K562 (cell line): ENCODE data around the gene IFNA16. TPM values are rescaled to one million over a fixed set of nuclear protein-coding genes. Genes with fewer than 3 reads are reported as not detected.
"Not testable (repeated sequence)": the region's sequence is repeated elsewhere in the genome, so short reads cannot be mapped to it uniquely, and the experiment has no call there.

Experiments
- ATAC-seq: fragments of 200-7000 bp; cut with Tn5 transposase; 3 replicates; pipeline ENCODE4 v1.9.1; 2020; ENCODE audit warnings: moderate library complexity
- BruUV-seq: library from RNA; stranded (reverse); fragments of 400-500 nt; replicated peaks from 2 replicates; lab custom pipeline; 2021; lab: Mats Ljungman, UMichigan
- CTCF ChIA-PET: fragments of 300-600 bp; formaldehyde crosslinking; extraction: SDS; loops from one replicate; lab custom pipeline; 2021; ENCODE audit warnings: low intra/inter-chr PET ratio; lab: Yijun Ruan, JAX
- POLR2A ChIA-PET: fragments of 300-600, 350-650 bp; sonication (Branson Sonifier 250); formaldehyde crosslinking; extraction: SDS; loops from one replicate; lab custom pipeline; 2021; ENCODE audit warnings: antibody characterized with exemption, inconsistent platforms; lab: Yijun Ruan, JAX
- DNase-seq, 4 experiments: peaks; one replicate each; pipeline versions ENCODE4 v3.0.0 to v3.0.0-alpha.2; 2011 to 2018; ENCODE audit warnings: low spot score in 3 of 4, mixed read lengths in 3 of 4; ENCODE audit errors: extremely low read depth in 1 of 4
- FAIRE-seq: peaks from 2 replicates; lab custom pipeline; 2011; peaks lifted over from hg19 to GRCh38; lab: Jason Lieb, UNC
- H2AFZ ChIP-seq: 2 replicates; pipeline ENCODE4 v1.6.0; 2011; ENCODE audit warnings: low read depth, low read length, control low read depth, inconsistent platforms
- H3K27ac ChIP-seq: fragments of 200-600 bp; 3 replicates; pipeline ENCODE4 v1.8.0; 2011; ENCODE audit warnings: low read depth, mild to moderate bottlenecking, control low read depth, inconsistent platforms, low read length, moderate library complexity, mixed read lengths; ENCODE audit errors: extremely low read depth
- H3K27me3 ChIP-seq, 2 experiments: fragments of 300-600 bp in 1 of 2; 2 replicates in 1 of 2; 3 replicates in 1 of 2; pipeline versions ENCODE4 v1.6.0 to v1.8.0; 2011; ENCODE audit warnings: inconsistent platforms in 2 of 2, low read length in 2 of 2, mild to moderate bottlenecking in 1 of 2, mixed read lengths in 1 of 2, moderate library complexity in 1 of 2; ENCODE audit not compliant: control insufficient read depth in 2 of 2, insufficient read depth in 2 of 2
- H3K36me3 ChIP-seq: fragments of 300-600 bp; 3 replicates; pipeline ENCODE4 v1.8.0; 2011; ENCODE audit warnings: mild to moderate bottlenecking, low read length, inconsistent platforms; ENCODE audit not compliant: control insufficient read depth, insufficient read depth
- H3K4me1 ChIP-seq, 2 experiments: fragments of 200-600 bp in 1 of 2; replicated peaks in 1 of 2; 2 replicates in 1 of 2; 3 replicates in 1 of 2; pipeline versions ENCODE4 v1.5.1 to v1.8.0; 2011; ENCODE audit warnings: inconsistent platforms in 2 of 2, low read length in 2 of 2, mild to moderate bottlenecking in 1 of 2, mixed read lengths in 1 of 2, moderate library complexity in 1 of 2; ENCODE audit not compliant: control insufficient read depth in 2 of 2, insufficient read depth in 2 of 2
- H3K4me2 ChIP-seq: 2 replicates; pipeline ENCODE4 v1.6.1; 2011; ENCODE audit warnings: low read length, control low read depth, inconsistent platforms, mixed read lengths; ENCODE audit not compliant: insufficient read depth
- H3K4me3 ChIP-seq: fragments of 200-600 bp; sonication (generic), shearing (Covaris generic); 2 replicates; pipeline ENCODE4 v1.5.1; 2016; ENCODE audit warnings: control low read depth, inconsistent platforms
- H3K79me2 ChIP-seq: fragments of 200-600 bp; 3 replicates; pipeline ENCODE4 v1.8.0; 2011; ENCODE audit warnings: low read length, inconsistent platforms; ENCODE audit not compliant: control insufficient read depth, insufficient read depth
- H3K9ac ChIP-seq, 2 experiments: 2 replicates each; pipeline versions ENCODE4 v1.6.0 to v1.6.1; 2011; ENCODE audit warnings: low read depth in 2 of 2, low read length in 2 of 2, control low read depth in 1 of 2, inconsistent platforms in 1 of 2, mild to moderate bottlenecking in 1 of 2, mixed read lengths in 1 of 2; ENCODE audit not compliant: insufficient read depth in 1 of 2
- H3K9me1 ChIP-seq: one replicate; pipeline ENCODE4 v1.6.0; 2011; ENCODE audit warnings: inconsistent platforms, mild to moderate bottlenecking, low read length, moderate library complexity; ENCODE audit not compliant: control insufficient read depth, insufficient read depth
- H3K9me3 ChIP-seq: replicated peaks from 2 replicates; pipeline ENCODE4 v1.5.1; 2011; ENCODE audit warnings: low read depth, low read length, inconsistent platforms; ENCODE audit not compliant: control insufficient read depth, insufficient read depth
- H4K20me1 ChIP-seq: replicated peaks from 2 replicates; pipeline ENCODE4 v1.6.1; 2011; ENCODE audit warnings: low read length, inconsistent platforms, mixed read lengths; ENCODE audit not compliant: control insufficient read depth, insufficient read depth
- WGBS: fragments of 100-300 bp; shearing (Covaris generic); methylation state at CpG from one replicate; pipeline ENCODE4 v1.1.6; 2016; ENCODE audit warnings: low coverage, mixed read lengths; ENCODE audit not compliant: insufficient coverage; ENCODE audit errors: missing lambda C conversion rate; 5-methylcytosine and 5-hydroxymethylcytosine counted together
- in situ Hi-C: fragments of 300-500 bp; cut with MboI; formaldehyde crosslinking; loops from 4 replicates; pipeline ENCODE4 v1.15.0; 2018; ENCODE audit warnings: inconsistent platforms, mixed read lengths
- intact Hi-C: fragments of 100-400 bp; cut with micrococcal nuclease; formaldehyde crosslinking; loops from 2 replicates; pipeline ENCODE4 v1.14.2; 2022
- polyA plus RNA-seq, 8 experiments: library from polyadenylated mRNA; depleted of rRNA in 4 of 8; stranded (reverse) in 5 of 8; unstranded in 3 of 8; fragments of >200 nt; fragmentation: Nextera tagmentation in 2 of 8; fragmentation: Illumina TruSeq in 1 of 8; extraction: Ambion mirVana in 2 of 8; extraction: Trizol in 1 of 8; gene quantifications; 2 replicates each; pipeline versions ENCODE4 v1.2.1 to v1.2.3, GENCODE V29; 2011 to 2014; ENCODE audit warnings: inconsistent platforms in 1 of 8, missing spikeins in 1 of 8
- total RNA-seq, 7 experiments: library from RNA; depleted of rRNA in 6 of 7; stranded (reverse); fragments of >200 nt in 6 of 7; fragmentation: Illumina TruSeq in 2 of 7; extraction: Trizol in 2 of 7; gene quantifications; 2 replicates each; pipeline versions ENCODE4 v1.2.1 to v1.2.3, GENCODE V29; 2011 to 2021; ENCODE audit warnings: low replicate concordance in 1 of 7

The IFNA16 gene
- total and polyA plus RNA-seq, 9 of the 15 experiments (the other 6 are each of a cell fraction or from before 2014, with no cell fraction given), result not detected

DNA sequence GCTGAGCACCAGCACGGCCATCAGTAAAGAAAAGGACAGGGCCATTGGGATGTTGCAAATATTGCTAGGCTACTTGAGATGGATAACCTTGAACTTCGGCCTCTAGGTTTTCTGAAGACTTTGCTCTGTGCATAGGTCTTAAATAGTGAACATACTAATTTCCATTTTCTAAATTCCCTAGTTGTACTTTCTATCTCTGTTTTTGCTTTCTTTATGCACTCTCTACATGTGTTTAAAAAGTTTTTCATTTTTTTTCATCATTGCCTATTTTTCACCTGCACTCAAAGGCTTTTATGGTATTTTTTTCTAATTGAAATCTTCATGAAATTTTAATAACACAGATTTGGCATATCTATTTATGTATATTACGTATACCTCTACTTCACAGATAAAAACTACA is 29.6 kb downstream of the IFNA16 start, which contains the start of gene IFNA4:
IFNA4 (minus strand) TSS at position 101 of the 400 bp plus-strand sequence; CDS start at position 45, 56 bp downstream.
- in situ Hi-C loops, H3K9ac ChIP-seq, H2AFZ ChIP-seq, H3K9me3 ChIP-seq, DNase-seq, BruUV-seq, H3K4me1 ChIP-seq, H3K79me2 ChIP-seq, intact Hi-C loops, H3K27ac ChIP-seq, H3K4me3 ChIP-seq, H3K27me3 ChIP-seq, H4K20me1 ChIP-seq, FAIRE-seq, H3K36me3 ChIP-seq, ATAC-seq, POLR2A ChIA-PET, CTCF ChIA-PET, H3K4me2 ChIP-seq, H3K9me1 ChIP-seq: not testable (repeated sequence)
- no CpG with 5 or more reads among the region's 3 CpGs for WGBS

DNA sequence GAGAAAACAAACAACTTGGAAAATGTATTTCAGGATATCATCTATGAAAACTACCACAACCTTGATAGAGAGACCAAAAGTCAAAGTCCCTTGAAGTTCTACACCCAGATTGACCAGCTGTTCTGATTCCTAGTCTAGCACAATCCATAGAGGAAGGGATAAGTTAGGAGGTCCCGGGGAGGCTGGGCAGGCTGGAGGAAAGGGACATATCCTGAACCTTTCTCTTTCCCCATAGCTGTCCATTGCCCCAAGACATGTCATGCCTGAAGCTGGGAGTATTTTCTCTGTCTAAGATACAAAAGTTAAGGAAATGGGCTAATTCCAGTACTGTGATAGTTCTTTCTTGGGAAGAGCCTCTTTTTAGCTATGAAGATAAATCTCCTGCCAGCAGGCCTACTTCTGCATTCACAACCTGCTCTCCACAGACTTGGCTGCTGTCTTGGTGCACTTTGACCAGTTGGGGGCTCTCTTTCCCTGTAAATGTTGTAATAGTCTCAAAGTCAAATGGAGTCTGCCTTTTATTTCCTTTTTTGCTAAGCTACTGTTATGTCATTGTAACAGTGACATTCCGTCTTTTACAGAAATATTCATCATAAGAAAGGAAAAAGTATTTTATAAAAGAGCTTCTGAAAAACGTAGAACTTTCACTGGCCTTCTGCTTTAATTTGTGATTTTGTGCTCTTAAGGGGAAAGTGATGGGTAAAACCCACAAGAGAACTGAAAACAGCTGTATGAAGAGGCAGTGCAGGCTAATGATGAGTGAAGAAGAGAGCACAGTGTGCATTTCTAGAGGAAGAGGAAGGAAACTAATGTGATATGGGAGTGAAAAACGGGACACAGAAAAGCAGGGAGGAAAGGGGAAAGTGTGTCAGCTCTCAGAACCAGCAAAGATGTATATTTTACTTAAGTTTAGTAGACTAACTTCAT is 34.0 kb downstream of the IFNA16 start:
- H3K27ac ChIP-seq, H3K79me2 ChIP-seq, H3K4me2 ChIP-seq, in situ Hi-C loops, H3K27me3 ChIP-seq, H2AFZ ChIP-seq, intact Hi-C loops, H4K20me1 ChIP-seq, POLR2A ChIA-PET, H3K9me1 ChIP-seq, H3K9ac ChIP-seq, FAIRE-seq, BruUV-seq, H3K4me1 ChIP-seq, DNase-seq, CTCF ChIA-PET, ATAC-seq, H3K4me3 ChIP-seq, H3K9me3 ChIP-seq, H3K36me3 ChIP-seq: not testable (repeated sequence)
- no CpG with 5 or more reads among the region's 4 CpGs for WGBS
